Caco-2 (cell line): ENCODE measurements around the gene ALDH2. TPM values are rescaled to one million over a fixed set of nuclear protein-coding genes. Genes with fewer than 3 reads are reported as not detected.
"Not testable (repeated sequence)": the region's sequence is repeated elsewhere in the genome, so short reads cannot be mapped to it uniquely, and the experiment has no call there.

Experiments
- BruUV-seq: library from RNA; stranded (reverse); fragments of 400-500 nt; replicated peaks from 2 replicates; lab custom pipeline; 2021; lab: Mats Ljungman, UMichigan
- CTCF ChIA-PET: fragments of 300-600 bp; sonication (Branson Sonifier 250); formaldehyde crosslinking; loops from one replicate; lab custom pipeline; 2022; ENCODE audit warnings: antibody characterized with exemption; lab: Charles Lee
- POLR2A ChIA-PET: fragments of 300-600 bp; sonication (Branson Sonifier 250); formaldehyde crosslinking; loops from one replicate; lab custom pipeline; 2022; ENCODE audit warnings: antibody characterized with exemption; lab: Charles Lee
- DNase-seq, 2 experiments: peaks; one replicate each; pipeline versions ENCODE4 v3.0.0 to v3.0.0-alpha.2; 2020 to 2022
- H3K27me3 ChIP-seq: replicated peaks from 2 replicates; pipeline ENCODE4 v1.6.0; 2011; ENCODE audit warnings: low read length; ENCODE audit not compliant: control insufficient read depth, insufficient read depth
- H3K36me3 ChIP-seq: 2 replicates; pipeline ENCODE4 v1.5.1; 2011; ENCODE audit warnings: low read length; ENCODE audit not compliant: control insufficient read depth, insufficient read depth
- H3K4me1 ChIP-seq: fragments of 250-450 bp; sonication (Bioruptor Pico); 2 replicates; pipeline ENCODE4 v1.5.1; 2020; ENCODE audit warnings: mild to moderate bottlenecking
- H3K4me3 ChIP-seq: 2 replicates; pipeline ENCODE4 v1.5.1; 2011; ENCODE audit warnings: low read depth, mild to moderate bottlenecking, control low read depth, low read length
- H3K9me3 ChIP-seq: fragments of 250-450 bp; sonication (Bioruptor Pico); 2 replicates; pipeline ENCODE4 v1.5.1; 2020; ENCODE audit warnings: mild to moderate bottlenecking, moderate library complexity
- H3K27ac Mint-ChIP-seq: one replicate; pipeline ENCODE4 v1.8.0; 2022; ENCODE audit warnings: mixed read lengths; ENCODE audit not compliant: unreplicated experiment
- H3K27me3 Mint-ChIP-seq: one replicate; pipeline ENCODE4 v1.8.0; 2022; ENCODE audit warnings: mixed read lengths; ENCODE audit not compliant: insufficient read depth, unreplicated experiment
- H3K36me3 Mint-ChIP-seq: one replicate; pipeline ENCODE4 v1.8.0; 2022; ENCODE audit warnings: mild to moderate bottlenecking, mixed read lengths; ENCODE audit not compliant: insufficient read depth, unreplicated experiment
- H3K4me1 Mint-ChIP-seq: one replicate; pipeline ENCODE4 v1.8.0; 2022; ENCODE audit warnings: low read depth, mixed read lengths; ENCODE audit not compliant: unreplicated experiment
- H3K4me3 Mint-ChIP-seq: one replicate; pipeline ENCODE4 v1.8.0; 2022; ENCODE audit warnings: mild to moderate bottlenecking, moderate library complexity, mixed read lengths; ENCODE audit not compliant: unreplicated experiment
- H3K9me3 Mint-ChIP-seq: one replicate; pipeline ENCODE4 v1.8.0; 2022; ENCODE audit warnings: mixed read lengths; ENCODE audit not compliant: unreplicated experiment
- CTCF ChIP-seq, 2 experiments: fragments of 200-600 bp in 1 of 2; IDR thresholded peaks; 1 replicate in 1 of 2; 2 replicates in 1 of 2; pipeline versions ENCODE4 v1.5.1 to v1.8.0; 2011 to 2022; ENCODE audit warnings: antibody characterized with exemption in 1 of 2, control low read depth in 1 of 2, inconsistent platforms in 1 of 2, low read depth in 1 of 2, low read length in 1 of 2, mild to moderate bottlenecking in 1 of 2, moderate library complexity in 1 of 2; ENCODE audit not compliant: insufficient read depth in 1 of 2, severe bottlenecking in 1 of 2, unreplicated experiment in 1 of 2
- intact Hi-C: fragments of 100-400 bp; cut with micrococcal nuclease; formaldehyde crosslinking; loops from one replicate; pipeline ENCODE4 v1.10.0; 2022; ENCODE audit not compliant: unreplicated experiment
- total RNA-seq: library from RNA; stranded (reverse); gene quantifications from 2 replicates; pipeline ENCODE4 v1.2.3, GENCODE V29; 2022

Gene ALDH2
- total RNA-seq, 1 experiment from 2014 or later, result 196 TPM

GRCh38 chr12:111827907-111828306 lies 61.2 kb downstream of the ALDH2 start:
- ChIA-PET CTCF (no interaction called here), POLR2A (no interaction called here)
- H3K4me3 Mint-ChIP-seq, result no peak overlapping the region
- no peak overlapping the region for H3K27ac Mint-ChIP-seq
- H3K36me3 Mint-ChIP-seq, result no peaks in the 10 kb centered on the region
- peaks cover 2% of the 10 kb centered on the region for H3K27me3 Mint-ChIP-seq
- Histone ChIP-seq H3K4me3 (no peak overlapping the region), H3K27me3 (no peaks in the 10 kb centered on the region), H3K9me3 (no peaks in the 10 kb centered on the region), H3K4me1 (peaks cover 22% of the 10 kb centered on the region), H3K36me3 (no peaks in the 10 kb centered on the region)
- BruUV-seq, result no TSS peak
- intact Hi-C loops, result no loop called here
- DNase-seq, result no peak
- H3K9me3 Mint-ChIP-seq, result no peaks in the 10 kb centered on the region
- no peaks in the 10 kb centered on the region for H3K4me1 Mint-ChIP-seq
- TF ChIP-seq CTCF (IDR thresholded peaks at IDR 0.05; ENCODE audit: insufficient read depth in 1 of 2, low read depth in 1 of 2, low read length in 1 of 2, severe bottlenecking in 1 of 2, unreplicated experiment in 1 of 2), result no peak

- CTCF ChIA-PET, result no interaction called here
- Mint-ChIP-seq H3K27ac (no peak overlapping the region), H3K9me3 (no peaks in the 10 kb centered on the region), H3K4me3 (no peak overlapping the region), H3K4me1 (no peaks in the 10 kb centered on the region), H3K27me3 (peaks cover 2% of the 10 kb centered on the region), H3K36me3 (no peaks in the 10 kb centered on the region)
- H3K36me3 ChIP-seq, result no peaks in the 10 kb centered on the region
- intact Hi-C loops, result no loop called here
- TF ChIP-seq CTCF (IDR thresholded peaks at IDR 0.05; ENCODE audit: insufficient read depth in 1 of 2, low read depth in 1 of 2, low read length in 1 of 2, severe bottlenecking in 1 of 2, unreplicated experiment in 1 of 2), result no peak
- no peaks in the 10 kb centered on the region for H3K9me3 ChIP-seq
- DNase-seq, result no peak
- POLR2A ChIA-PET, result no interaction called here
- BruUV-seq, result no TSS peak
- H3K4me1 ChIP-seq, result peaks cover 19% of the 10 kb centered on the region
- no peak overlapping the region for H3K4me3 ChIP-seq
- no peaks in the 10 kb centered on the region for H3K27me3 ChIP-seq
Observed at GRCh38 chr12:111828338-111828979, 61.7 kb downstream of the ALDH2 start.

- H3K4me1 ChIP-seq, H3K27me3 ChIP-seq, POLR2A ChIA-PET, H3K9me3 Mint-ChIP-seq, H3K36me3 ChIP-seq, H3K9me3 ChIP-seq, H3K27ac Mint-ChIP-seq, CTCF ChIA-PET, H3K4me3 ChIP-seq, H3K4me1 Mint-ChIP-seq, BruUV-seq, H3K36me3 Mint-ChIP-seq, DNase-seq, H3K27me3 Mint-ChIP-seq, H3K4me3 Mint-ChIP-seq, intact Hi-C loops: not testable (repeated sequence)
Observed at GRCh38 chr12:111829635-111830034, 62.9 kb downstream of the ALDH2 start.

- H3K36me3 Mint-ChIP-seq, H3K9me3 Mint-ChIP-seq, H3K4me1 Mint-ChIP-seq, intact Hi-C loops, H3K36me3 ChIP-seq, H3K27me3 Mint-ChIP-seq, H3K27ac Mint-ChIP-seq, POLR2A ChIA-PET, BruUV-seq, H3K27me3 ChIP-seq, H3K4me1 ChIP-seq, H3K4me3 ChIP-seq, CTCF ChIA-PET, H3K9me3 ChIP-seq: not testable (repeated sequence)
- DNase-seq, result peak in 1 of 2 experiments; percentile 29
- peak overlapping the region; percentile 45 for H3K4me3 Mint-ChIP-seq
Observed at GRCh38 chr12:111834740-111835386, 68.1 kb downstream of the ALDH2 start.

GRCh38 chr12:111835531-111836181 lies 68.9 kb downstream of the ALDH2 start:
- H3K9me3 Mint-ChIP-seq, BruUV-seq, H3K4me3 Mint-ChIP-seq, intact Hi-C loops, H3K4me1 Mint-ChIP-seq, DNase-seq, H3K27ac Mint-ChIP-seq, H3K36me3 ChIP-seq, H3K4me1 ChIP-seq, CTCF ChIA-PET, H3K27me3 Mint-ChIP-seq, H3K27me3 ChIP-seq, POLR2A ChIA-PET, H3K9me3 ChIP-seq, H3K4me3 ChIP-seq: not testable (repeated sequence)
- H3K36me3 Mint-ChIP-seq, result peaks cover 11% of the 10 kb centered on the region
